HG03378 (cell line): ENCODE data around the gene SPAG6.

Experiments
- ATAC-seq: cut with Tn5 transposase; IDR thresholded peaks from one replicate; pipeline ENCODE4 v1.9.1; 2021; ENCODE audit warnings: mild to moderate bottlenecking, moderate library complexity; ENCODE audit not compliant: unreplicated experiment

SPAG6 gene

GRCh38 chr10:22456486-22456885, 111.2 kb downstream of the SPAG6 start:
- ATAC-seq = no peak

GRCh38 chr10:22458272-22459038, 113.2 kb downstream of the SPAG6 start:
- ATAC-seq = no peak

- ATAC-seq = no peak
Measured at GRCh38 chr10:22459496-22459895, 114.2 kb downstream of the SPAG6 start.

- ATAC-seq = no peak
Measured at GRCh38 chr10:22460101-22460500, 114.8 kb downstream of the SPAG6 start.

- ATAC-seq = no peak
Measured at GRCh38 chr10:22460531-22461403, 115.5 kb downstream of the SPAG6 start.

GRCh38 chr10:22461891-22462290, 116.6 kb downstream of the SPAG6 start:
- no peak for ATAC-seq

GRCh38 chr10:22463255-22463654, 118.0 kb downstream of the SPAG6 start:
- no peak for ATAC-seq

- ATAC-seq = no peak
Measured at GRCh38 chr10:22464966-22465629, 119.8 kb downstream of the SPAG6 start.

- no peak for ATAC-seq
Measured at GRCh38 chr10:22466763-22467334, 121.6 kb downstream of the SPAG6 start.
